Heart left ventricle (tissue), 11 donors: ENCODE data around the gene BTBD17. TPM values are rescaled to one million over a fixed set of nuclear protein-coding genes. Genes with fewer than 3 reads are reported as not detected.

Experiments used
- polyA plus RNA-seq, 2 donors: library from polyadenylated mRNA; stranded (reverse); fragments of 200-250 nt; gene quantifications; one replicate each; pipeline ENCODE4 v1.2.3, GENCODE V29; 2013
- total RNA-seq, 9 donors: library from RNA; depleted of rRNA in 2 of 9; stranded (reverse); fragments of >200 nt in 2 of 9; fragmentation: NEBNext Ultra II Directional in 3 of 9; extraction: Animal tissue kit (Norgen Biotek cat#: 25700) in 3 of 9; gene quantifications; one replicate each; pipeline versions ENCODE4 v1.1.0 to v1.2.4, GENCODE V29; 2016 to 2023
- donor health status: ischemic (EF 13 %, LVEDD 7.1; RV severe dilation, severe dysfunction).
- donor health status: healthy with polysubstance abuse.
- donor health status: DM: no; HTN: yes; CAD: no.
- donor health status: DM: no; HTN: no; CAD: no.
- donor health status: ischemic (EF 25% LVEDD 5.7; RV mildly dilated, moderate dysfunction).
- donor health status: healthy.
- donor health status: DM: yes; HTN: yes; CAD: no.
- donor health status: PGD.
- donor health status: nonischemic (EF 23%, LVEDD 6.1; RV moderate dilation, normal function).

Gene BTBD17
- total and polyA plus RNA-seq, 11 donors = not detected

Other genes starting within 250 kb of the BTBD17 start
- gene RPL38, start 158.2 kb downstream of the BTBD17 start, total RNA-seq = 100 to 1,000 TPM; 244 to 836 (median 739) TPM
- gene RPL38, start 158.2 kb downstream of the BTBD17 start, polyA plus RNA-seq = 1,000 to 10,000 TPM in 1 of 2 donors, 100 to 1,000 TPM in 1; 903 to 1,830 TPM
- gene TTYH2, start 148.3 kb downstream of the BTBD17 start, total RNA-seq = 10 to 100 TPM; 17.3 to 34.6 (median 24.6) TPM
- gene TTYH2, start 148.3 kb downstream of the BTBD17 start, polyA plus RNA-seq = 10 to 100 TPM; 10.3 to 14.5 TPM
- not detected for gene DNAI2, start 87.6 kb downstream of the BTBD17 start, total RNA-seq
- gene DNAI2, start 87.6 kb downstream of the BTBD17 start, polyA plus RNA-seq = not detected
- gene KIF19, start 35.6 kb downstream of the BTBD17 start, total RNA-seq = 1 to 10 TPM in 1 of 9 donors, under 1 TPM in 6, not detected in 2; 0.12 to 3.0 (median 0.19) TPM
- gene KIF19, start 35.6 kb downstream of the BTBD17 start, polyA plus RNA-seq = under 1 TPM; 0.18 to 0.46 TPM
- gene GPR142, start 5.6 kb upstream of the BTBD17 start, total RNA-seq = not detected
- not detected for gene GPR142, start 5.6 kb upstream of the BTBD17 start, polyA plus RNA-seq
- 10 to 100 TPM; 22.2 to 59.9 (median 39.2) TPM for gene GPRC5C, start 70.2 kb upstream of the BTBD17 start, total RNA-seq
- 10 to 100 TPM; 28.5 to 35.3 TPM for gene GPRC5C, start 70.2 kb upstream of the BTBD17 start, polyA plus RNA-seq
- 10 to 100 TPM in 1 of 9 donors, 1 to 10 TPM in 6, under 1 TPM in 2; 0.64 to 23.2 (median 1.8) TPM for gene CD300A, start 104.8 kb upstream of the BTBD17 start, total RNA-seq
- gene CD300A, start 104.8 kb upstream of the BTBD17 start, polyA plus RNA-seq = 1 to 10 TPM in 1 of 2 donors, under 1 TPM in 1; 0.72 to 1.5 TPM
- 1 to 10 TPM in 1 of 9 donors, under 1 TPM in 5, not detected in 3; 0.14 to 2.3 (median 0.21) TPM for gene CD300LB, start 169.6 kb upstream of the BTBD17 start, total RNA-seq
- under 1 TPM in 1 of 2 donors, not detected in 1; 0.40 TPM for gene CD300LB, start 169.6 kb upstream of the BTBD17 start, polyA plus RNA-seq
- 1 to 10 TPM in 2 of 9 donors, under 1 TPM in 4, not detected in 3; 0.31 to 5.0 (median 0.61) TPM for gene CD300C, start 184.2 kb upstream of the BTBD17 start, total RNA-seq
- under 1 TPM; 0.11 to 0.94 TPM for gene CD300C, start 184.2 kb upstream of the BTBD17 start, polyA plus RNA-seq
- gene CD300H, start 205.6 kb upstream of the BTBD17 start, total RNA-seq = 1 to 10 TPM in 1 of 9 donors, under 1 TPM in 2, not detected in 6; 0.60 to 1.5 (median 0.77) TPM
- gene CD300H, start 205.6 kb upstream of the BTBD17 start, polyA plus RNA-seq = under 1 TPM in 1 of 2 donors, not detected in 1; 0.30 TPM
- gene CD300LD, start 230.4 kb upstream of the BTBD17 start, total RNA-seq = not detected
- not detected for gene CD300LD, start 230.4 kb upstream of the BTBD17 start, polyA plus RNA-seq